Kidney glomerular epithelial cell (primary cell): Measurements from ENCODE around the gene DSCAML1.

Experiments used
- DNase-seq: peaks from one replicate; lab custom pipeline; 2025; lab: John Stamatoyannopoulos, UW

Gene DSCAML1

DNA sequence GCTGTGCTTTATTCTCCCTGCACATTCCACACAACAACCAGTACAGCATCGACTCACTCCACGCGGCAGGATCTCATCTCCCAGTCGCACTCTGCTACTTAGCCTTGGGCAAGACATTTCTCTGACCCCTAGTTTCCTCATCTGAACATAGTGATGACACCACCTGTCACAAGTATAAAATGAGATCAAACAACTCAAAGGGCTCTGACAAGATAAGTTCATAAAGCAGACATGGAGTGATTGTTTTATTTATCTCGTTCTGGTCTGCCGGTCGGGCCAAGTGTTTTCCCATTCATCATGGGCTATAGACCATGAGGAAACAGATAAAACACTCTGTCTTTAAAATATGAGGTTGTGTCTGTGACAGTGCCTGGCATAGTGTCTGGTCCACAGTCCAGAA, 35.0 kb downstream of the DSCAML1 start:
- peak; percentile 9 for DNase-seq

DNA sequence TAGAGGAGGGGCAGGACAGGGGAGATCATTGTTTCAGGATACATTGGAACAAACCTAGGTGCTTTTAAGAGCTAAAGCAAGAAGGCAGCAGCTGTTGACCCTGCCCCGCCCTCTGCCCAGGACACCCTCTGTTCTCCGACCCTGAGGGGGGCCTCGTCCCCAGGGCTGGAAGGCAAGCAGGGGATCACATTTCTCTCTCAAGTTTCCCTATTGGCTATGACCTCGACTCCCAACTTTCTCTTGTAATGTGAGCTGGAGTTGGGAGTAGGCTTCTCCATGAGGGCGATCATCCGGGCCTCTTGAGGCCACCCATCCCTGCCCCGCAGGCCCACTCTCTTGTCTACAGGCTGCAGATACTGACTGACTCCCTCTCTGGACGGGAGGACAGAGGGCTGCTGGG, 37.7 kb downstream of the DSCAML1 start:
- DNase-seq = no peak

DNA sequence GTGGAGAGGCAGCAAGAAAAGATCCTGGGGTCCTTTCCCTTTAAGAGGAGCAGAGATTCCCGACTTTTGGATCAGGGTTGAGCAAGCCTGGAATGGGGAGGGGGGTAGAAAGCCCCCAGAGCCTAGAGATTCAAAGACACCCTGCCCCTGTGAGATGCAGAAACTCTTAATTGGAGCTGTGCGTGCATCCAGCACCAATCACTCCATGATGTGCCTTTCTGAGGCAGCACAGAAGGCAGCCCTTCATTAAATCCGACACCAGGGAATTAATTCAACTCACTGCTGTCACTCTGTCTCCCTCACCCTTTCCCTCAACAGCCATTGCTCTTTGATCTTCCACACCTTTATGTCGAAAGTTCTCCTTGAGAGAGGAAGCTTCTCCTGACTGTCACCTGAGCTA, 43.0 kb downstream of the DSCAML1 start:
- DNase-seq = no peak

DNA sequence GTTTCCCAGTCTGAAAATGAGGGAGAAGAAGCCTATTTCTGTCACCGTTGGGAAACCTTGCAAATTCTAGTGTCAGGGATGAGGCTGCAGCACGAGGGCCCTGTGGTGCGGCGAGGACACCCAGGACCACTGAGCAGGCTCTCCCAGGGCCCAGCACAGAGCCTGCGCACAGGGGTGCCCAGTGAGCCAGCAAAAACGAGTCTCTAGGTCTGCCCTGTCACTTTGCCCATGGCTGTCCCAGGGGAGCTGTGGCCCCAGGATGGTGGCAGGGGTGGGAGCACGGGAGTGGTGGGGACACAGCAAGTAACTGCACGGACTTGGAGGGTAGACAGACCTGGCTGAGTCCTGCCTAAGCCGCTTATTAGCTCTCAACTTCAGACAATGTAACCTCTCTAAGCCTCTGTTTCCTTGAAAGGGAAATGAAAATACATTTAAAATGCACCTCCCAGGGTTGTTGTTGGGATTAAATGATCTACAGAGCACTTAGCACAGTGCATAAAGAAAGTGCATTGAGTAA, 44.2 kb downstream of the DSCAML1 start:
- no peak for DNase-seq

DNA sequence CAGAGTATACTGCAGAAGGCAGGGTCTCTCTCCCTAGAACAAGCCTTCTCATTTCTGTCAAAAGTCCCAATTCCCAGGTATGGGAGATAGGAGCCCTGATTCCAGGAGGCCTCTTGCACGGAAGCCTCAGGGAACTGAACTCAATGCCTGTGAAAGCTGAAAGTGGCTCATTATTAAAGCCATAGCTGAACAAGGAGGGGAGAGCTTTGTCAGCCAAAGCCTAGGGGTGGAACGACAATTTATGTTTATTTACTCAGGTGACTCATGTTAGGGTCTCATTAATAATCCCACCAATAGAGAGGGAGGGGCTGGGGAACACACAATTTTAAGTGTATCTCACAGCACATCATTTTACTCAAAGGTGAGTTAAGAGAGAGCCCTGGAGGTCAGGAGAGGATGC, 44.9 kb downstream of the DSCAML1 start:
- no peak for DNase-seq

DNA sequence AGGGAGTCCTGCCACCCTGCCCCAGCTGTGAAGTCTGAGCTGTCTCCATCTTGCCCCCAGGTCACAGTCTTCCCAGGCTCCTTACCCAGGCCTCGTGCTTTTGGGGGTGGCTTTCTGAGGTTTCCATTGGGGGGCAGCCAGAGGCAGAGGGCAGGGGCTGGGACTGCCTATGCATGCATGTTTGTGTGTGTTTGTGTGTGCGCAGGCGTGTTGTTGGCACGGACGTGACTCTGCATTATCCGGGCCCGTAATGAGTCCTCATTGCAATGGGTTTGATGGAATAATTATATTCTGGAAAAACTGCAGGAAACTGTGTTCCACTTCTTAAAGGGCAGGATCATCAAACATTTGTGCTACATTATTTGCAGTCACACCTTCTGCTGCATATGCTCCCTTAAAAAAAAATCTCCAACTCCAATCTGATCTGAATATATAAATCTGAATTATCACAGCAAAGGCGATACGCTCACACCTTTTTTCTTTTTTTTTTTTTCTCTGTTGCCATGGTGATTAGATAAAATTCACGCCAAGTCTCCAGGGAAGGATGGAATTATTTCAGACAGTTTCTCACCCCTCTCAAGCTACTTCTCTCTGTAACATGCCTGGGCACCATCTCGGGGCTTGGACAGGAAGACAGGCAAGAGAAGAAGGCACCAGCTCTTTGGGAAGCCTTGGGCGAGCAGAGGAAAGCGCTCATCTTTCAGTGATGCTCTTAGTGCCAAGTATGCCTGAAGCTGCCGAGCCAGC, 45.9 kb downstream of the DSCAML1 start:
- DNase-seq = no peak

DNA sequence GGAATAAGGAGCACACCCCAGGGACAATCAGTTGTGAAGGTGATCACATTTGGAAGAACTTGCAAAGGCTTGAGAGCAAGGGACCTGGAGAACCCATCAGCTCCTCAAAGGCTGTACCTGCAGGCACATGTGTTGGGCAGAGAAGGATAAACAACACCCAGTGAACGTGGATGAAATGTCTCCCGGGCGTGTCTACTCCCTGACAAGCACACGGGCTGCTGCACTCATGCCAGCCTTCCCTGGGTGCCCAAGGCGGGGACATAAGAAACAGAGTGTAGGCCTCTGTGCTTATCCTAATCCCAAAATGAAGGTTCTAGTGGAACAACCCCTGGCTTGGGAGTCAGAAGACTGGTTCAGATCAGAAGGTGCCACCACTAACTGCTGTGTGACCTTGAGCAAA, 46.7 kb downstream of the DSCAML1 start:
- DNase-seq = no peak

DNA sequence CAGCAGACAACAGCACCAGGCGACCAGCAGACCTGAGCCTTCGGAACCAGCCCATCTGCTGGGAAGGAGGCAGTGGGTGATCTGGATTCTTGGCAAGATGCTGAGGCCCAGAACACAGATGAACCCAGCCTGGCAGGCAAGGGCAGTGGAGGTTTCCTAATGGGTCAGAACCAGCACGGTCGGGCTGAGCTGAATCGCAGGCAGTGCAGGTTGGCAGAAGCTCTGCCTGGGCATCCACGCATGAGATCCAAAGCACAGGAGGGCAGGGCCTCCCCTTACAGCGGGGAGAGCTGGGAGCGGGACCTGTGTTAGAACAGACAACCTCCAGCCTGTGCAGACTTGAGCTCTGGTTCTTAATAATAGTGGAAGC, 47.5 kb downstream of the DSCAML1 start:
- no peak for DNase-seq

DNA sequence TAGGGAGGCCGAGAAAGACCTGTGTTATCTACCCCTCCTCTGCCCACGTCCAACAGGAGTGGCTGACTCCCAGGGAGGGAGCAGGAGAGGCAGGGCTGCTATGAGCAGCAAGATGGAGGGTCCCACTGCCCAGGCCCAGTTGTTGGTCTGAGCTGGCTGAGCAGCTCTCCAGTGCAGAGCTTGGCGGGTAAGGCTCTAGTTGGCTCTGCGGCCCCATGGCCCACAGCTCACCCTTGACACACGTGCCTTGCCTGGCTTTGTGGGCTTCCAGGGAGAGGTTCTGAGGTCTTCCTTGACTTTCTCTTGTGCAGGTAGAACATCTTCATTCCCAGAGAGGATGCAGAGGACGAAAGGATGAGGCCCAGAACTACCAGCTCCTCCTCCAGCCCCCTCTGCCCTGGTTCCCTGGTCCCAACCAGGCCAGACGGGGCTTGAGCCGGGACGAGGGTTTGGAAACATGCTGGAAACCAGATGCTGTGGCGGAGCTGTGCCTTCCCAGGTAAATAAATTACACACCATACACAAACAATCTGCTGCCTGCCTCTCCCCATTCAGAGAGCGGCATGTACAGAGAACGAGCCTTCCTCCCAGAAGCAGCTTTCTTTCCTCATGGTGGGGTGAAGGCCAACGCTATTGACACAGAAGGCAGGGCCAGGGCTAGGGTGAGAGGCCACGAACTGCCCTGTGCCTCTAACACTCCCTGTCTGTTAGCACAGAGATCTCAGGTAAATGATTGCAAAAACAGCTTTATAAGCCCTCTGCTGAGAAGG, 48.1 kb downstream of the DSCAML1 start:
- DNase-seq = no peak

DNA sequence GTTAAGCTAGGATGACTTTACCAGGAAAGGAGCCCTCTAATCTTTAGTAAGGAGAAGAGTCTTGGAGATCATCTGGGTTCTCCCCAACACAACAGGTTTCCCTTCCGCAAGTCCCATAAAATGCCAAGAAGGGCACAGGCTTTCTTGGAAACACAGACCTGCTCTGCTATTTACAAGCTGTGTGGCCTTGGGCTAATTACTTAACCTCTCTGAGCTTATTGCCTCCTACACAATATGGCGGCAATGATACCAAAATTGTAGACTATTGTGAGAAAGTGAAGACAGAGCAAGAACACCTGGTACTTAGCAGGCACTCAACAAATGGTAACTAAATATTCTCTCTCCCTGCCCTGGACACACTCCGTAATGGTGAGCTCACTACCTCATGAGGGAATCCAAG, 49.1 kb downstream of the DSCAML1 start:
- DNase-seq = no peak

DNA sequence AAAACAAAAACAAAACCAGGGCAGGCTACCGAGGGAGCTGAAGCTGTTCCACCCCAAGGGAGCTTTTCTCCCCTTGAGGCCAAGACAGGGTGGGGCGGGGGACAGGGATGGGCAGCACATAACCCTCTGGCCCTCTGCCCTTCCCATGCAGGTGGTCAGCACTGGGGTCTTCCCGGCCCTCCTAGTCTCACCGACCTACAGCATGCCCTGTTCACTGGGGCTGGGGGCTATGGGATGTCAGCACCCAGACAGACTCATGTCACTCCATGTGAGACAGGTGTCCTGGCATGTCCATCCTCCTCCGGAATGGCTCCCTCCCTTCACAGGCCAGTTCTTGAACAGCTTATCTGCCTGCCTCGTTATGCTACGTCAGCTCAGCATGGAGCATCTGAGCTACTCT, 51.7 kb downstream of the DSCAML1 start:
- DNase-seq = no peak

DNA sequence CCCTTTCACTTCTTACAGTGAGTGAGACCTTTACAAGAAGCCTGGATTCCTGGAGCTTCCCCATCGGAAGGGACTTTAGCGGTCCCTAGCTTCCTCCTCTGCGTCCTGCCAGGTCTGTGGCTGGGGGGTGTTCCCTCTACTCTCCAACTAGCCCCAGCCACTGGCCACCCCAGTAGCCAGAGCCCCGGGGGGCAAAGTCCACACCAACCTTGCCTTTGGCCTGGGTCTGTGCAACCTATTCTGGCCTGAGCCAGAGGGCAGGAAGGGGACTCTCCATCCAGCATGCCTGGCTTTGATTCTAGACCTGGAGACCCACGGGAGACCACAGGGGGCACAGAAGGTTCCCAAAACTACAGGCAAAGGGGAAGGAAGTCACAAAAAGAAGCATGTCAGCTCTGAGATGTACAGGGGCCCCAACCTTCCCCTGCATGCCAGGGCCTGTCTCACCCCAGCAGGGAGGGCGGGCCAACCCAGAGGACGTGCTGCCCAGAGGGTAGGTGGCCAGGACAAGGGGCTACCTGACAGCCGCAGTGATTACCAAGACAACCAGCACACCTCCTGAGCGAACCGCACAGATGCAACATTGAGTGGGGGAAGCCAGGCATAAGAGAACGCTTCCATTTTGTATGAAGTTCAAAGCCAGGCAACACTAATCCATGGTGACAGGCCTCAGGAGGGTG, 52.4 kb downstream of the DSCAML1 start:
- no peak for DNase-seq

DNA sequence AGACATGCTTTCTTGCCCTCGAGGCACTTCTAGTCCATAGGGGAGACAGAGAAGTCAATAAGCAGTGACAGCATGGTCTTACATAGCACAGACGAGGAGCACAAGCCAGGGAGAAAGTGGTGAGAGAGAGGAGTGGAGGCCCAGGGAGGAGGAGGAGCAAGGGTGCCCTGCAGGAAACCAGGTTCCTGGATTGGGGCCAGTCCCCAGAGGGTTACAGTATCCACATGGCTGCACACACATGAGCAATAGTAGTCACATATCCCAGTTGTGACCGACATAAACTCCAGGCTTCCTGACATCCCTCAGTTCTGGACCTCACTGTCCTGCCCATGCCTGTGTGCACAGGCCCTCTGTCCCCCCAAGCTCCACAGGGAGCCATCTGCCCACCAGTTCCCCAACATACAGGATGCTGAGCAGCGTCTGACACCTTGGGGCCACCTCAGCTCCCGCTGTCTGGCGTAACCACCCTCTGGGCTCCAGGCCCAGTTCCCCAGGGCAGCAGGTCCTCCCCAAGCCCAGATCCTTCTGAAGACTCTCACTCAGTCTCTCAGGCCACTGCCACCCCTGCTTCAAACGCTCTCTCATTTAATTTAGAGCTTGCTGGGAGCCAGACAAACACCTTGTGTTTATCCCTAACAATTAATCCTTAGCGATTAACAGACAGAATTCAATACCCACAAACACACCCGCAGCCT, 53.7 kb downstream of the DSCAML1 start:
- no peak for DNase-seq

DNA sequence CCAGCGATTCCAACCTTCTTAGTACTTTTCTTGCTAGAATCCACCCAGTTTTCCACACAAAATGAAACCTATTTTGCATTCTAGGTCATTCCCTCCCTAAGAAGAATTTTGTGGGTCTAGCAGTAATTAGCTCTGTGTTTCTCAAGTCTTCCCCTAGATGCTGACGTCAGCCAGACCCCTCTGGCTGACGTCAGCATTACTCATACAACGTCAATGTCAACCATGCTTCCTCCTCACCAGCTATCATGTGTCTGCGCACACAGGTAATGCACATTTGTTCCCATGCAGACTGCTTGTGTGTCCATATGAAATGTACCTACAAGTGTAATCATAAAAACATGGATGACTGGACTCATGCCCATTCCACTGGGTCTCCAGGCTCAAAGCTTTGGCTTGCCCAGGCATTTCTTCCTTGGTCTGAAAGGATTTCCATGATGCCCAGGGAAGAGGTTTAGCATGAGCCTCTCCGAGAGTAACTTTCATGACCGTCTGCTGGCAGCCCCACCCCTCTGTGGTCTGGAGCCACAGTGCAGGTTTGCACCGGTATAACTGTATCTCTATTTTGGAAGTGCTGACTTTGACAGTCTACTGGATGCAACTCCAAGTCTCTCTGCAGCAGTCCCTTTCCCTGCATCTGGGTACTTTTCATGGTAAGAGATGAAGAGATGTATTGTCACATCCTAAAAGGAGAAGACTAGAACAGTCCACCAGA, 58.6 kb downstream of the DSCAML1 start:
- DNase-seq = no peak

DNA sequence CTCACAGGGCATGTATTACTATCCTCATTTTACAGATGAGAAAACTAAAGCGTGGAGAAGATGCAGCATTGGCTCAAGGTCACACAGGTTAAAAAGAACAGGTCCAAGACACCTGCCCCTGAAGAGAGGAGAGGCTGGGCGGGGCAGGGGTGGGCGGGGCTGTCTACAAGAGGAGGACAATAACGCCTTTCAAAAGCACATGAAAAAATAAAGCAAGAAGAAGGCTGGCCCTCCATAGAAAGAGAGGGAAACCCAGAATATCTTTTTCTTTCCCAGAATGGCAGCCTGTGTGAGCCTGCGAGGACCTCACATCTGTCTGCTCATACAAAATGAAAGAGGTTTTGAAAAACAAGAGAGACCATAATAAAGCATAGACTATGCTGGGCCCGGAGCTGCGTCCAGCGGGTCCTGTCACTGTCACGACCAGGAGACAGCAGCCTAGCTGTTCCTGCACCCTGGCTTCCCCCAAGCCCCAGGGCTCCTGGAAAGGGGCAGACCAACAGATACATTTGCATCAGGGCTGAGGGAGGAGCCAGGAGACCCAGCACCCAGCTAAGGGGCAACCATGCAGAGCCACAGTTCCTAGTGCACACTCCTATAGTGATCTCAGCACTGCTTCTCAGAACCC, 61.6 kb downstream of the DSCAML1 start:
- DNase-seq = no peak

DNA sequence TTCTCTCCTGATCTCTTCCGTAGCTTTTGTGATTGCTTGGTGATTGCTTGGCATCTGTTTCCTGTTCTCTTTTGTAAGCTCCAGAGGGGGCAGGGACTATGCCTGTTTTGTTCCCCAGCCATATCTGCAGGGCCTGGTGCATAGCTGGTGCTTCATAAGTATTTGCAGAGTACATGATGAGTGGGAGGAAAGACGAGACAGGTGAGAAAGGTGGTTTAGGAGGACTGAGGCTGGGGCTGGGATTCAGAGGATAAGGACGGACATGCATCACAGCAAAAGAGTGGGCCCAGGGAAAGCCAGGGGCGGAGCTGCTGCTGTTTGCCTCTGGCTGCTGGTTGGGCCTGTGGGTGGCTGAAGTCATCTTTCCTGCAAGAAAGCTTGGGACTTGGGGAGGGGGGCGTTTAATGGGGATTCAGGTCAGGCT, 62.4 kb downstream of the DSCAML1 start:
- DNase-seq = no peak

DNA sequence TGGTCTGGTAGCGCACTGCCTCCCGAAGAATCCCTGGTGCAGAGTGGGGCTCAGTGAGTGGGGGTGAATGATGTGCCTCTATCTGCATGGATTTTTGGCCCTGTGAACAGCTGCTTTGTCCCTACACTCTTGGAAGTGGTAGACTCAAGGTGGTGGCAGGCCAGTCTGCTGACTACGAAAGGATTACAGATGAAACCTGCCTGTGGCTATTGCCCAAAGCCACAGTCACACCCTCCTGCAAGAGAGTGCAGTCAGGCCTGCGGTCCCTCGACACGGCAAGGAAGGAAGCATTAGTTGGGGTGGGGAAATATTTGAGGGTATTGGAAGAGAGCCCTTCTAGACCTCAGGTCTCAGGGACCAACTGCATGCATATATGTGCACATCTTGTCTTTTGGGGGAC, 63.7 kb downstream of the DSCAML1 start:
- DNase-seq = no peak

DNA sequence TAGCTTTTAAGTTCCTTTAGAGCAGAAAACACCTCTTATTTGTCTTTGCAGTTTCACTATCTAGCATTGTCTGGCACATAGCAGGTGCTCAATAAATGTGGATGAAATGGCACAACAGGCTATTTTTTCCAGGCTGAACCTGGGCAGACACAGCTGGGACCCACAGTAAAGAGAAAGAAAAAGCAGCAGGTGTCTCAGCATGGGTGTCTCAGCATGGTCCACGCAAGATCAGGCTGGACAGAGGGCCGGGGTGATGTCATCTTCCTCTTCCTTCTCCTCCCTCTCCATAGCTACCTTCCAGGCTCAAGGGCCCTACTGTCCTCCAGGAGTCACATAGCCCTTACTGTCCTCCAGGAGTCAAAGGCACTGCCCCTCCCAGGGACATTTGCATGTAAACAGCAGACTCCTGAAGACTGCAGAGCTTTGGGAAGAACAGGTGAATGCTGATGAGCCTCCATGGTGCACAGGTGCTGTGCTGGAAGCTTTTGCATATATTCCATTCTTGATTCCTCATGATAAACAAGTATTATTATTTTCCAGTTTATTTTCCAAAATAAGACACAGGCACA, 65.2 kb downstream of the DSCAML1 start:
- no peak for DNase-seq

DNA sequence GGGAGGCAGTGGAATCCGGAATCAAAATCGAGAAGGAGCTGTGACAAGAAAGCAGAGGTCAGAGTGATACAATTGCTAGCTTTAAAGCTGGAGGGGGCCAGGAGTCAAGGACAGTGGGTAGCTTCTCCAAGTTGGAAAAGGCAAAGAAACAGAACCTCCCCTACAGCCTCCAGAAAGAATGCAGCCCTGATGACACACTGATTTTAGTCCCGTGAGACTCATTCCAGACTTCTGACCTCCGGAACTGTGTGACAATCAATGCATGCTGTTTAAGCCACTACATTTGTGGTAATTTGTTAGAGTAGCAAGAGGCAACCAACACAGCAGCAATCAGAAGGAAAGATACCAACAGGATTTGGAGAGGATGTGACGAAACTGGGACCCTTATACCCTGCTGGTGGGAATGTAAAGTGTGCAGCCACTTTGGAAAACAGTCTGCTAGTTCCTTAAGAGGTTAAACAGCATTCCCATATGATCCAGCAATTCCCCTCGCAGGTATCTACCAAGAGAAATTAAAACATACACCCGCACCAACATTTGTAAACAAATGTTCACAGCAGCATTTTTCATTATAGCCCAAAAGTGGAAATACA, 66.7 kb downstream of the DSCAML1 start:
- DNase-seq = no peak

DNA sequence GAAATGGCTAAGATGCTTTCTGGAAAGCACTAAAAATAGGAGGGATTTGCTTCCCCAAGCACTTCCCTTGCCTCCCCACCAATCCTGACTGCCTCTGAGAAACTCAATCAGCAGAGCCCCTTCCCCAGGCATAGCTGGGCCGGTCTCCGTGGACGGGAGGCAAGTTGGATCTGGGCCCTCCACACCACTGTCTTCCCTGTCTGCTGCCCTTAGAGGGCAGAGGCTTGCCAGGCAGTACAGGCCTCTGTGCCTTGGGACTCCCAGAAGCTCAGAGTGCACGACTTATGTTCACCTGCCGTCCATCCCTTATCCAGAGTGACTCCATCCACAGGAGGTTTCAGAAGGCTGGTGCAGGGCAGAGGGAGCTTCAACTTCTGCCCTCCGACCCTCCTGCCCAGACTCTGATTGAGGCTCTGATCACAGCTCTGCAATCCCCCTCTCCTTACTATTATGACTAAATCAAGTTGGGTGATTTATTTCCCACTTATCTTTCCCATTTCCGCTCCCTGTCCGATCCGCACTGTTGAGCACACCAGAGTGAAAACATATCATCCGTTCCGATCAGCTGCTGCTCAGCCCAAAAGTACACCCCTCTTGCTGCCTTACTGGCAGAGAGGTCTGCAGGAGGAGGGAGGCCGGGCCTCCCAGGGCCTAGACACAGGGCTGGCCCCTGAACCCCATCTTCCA, 71.8 kb downstream of the DSCAML1 start:
- no peak for DNase-seq
